CD4-positive, alpha-beta T cell treated with Interleukin-17A for 4 hours (primary cell): ENCODE measurements around the gene SPATA3.

Experiments
- DNase-seq: peaks from one replicate; pipeline ENCODE4 v3.0.0-alpha.2; 2020; ENCODE audit warnings: mixed read lengths

The SPATA3 gene

GRCh38 chr2:231032575-231033140 lies 36.7 kb downstream of the SPATA3 start:
- DNase-seq = no peak

GRCh38 chr2:231033147-231034132 lies 37.5 kb downstream of the SPATA3 start:
- DNase-seq = no peak

DNA sequence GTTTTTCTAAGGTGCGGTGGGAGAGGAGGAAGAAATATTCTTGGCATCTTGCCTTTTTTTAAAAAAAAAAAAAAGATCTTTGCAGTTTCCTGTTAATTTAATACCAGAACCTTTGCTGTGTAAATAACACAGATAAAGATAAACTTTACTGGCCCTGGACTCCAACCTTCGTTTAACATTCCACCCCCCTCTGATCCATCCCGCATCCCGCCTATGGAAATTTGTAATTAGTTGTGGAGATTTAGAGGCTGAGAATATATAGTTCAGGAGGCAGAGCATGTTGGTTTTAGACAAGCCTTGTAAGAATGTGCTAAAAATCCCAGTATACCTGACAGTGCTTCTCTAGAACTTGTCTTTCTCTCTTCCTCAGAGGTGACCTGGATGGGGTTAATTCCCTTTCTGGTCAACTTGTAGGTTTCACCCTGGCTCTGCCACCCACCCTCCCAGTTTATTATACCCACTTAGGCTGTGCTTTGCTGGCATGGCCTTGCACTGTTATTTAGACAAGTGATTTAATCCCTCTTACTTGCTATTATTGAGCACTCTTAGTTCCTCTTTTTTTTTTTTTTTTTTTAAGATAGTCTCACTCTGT lies 38.5 kb downstream of the SPATA3 start:
- DNase-seq = no peak

DNA sequence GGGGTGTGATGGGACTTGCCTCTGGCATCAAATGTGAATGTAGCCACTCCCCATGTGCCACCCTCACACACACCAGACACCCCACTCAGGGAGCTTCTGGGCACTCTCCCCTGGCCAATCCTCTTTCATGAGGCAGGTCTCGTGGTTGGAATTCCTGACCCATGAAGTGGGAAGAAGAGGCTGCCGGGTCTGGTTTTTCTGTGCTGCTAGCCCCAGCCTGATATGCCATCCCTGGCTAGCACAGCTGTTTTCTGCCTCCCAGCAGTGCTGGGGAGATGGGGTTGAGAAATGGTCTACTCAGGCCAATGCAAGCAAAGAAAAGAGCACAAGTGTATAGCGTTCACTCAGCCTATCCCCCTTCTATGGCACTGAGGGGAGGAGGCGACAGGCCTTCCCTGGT lies 40.2 kb downstream of the SPATA3 start:
- no peak for DNase-seq

- DNase-seq = no peak
Observed at GRCh38 chr2:231036578-231037106, 40.7 kb downstream of the SPATA3 start.

DNA sequence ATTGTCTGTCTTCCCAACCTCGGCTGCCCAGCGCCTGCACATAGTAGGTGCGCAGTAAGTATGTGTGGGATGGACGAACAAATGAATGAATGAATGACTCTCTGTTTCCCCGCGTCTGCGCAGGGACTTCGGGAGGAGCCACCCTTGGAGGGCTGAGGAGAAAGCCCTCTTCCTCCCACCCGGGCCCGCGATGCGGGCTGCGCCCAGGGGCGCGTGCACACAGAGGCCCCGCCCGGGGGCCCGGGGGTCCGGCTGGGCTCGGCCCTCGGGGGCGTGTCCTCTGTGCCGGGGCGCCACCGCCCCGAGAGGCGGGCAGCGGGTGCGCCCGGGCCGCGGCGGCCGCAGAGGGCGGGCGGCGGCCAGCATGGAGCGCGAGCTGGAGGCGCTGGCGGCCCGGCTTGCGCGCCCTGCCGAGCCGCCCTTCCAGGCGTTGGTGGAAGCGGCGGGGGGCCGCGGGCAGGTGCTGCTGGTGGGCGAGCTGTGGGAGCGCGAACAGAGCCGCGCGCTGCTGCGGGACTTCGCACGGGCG lies 41.3 kb downstream of the SPATA3 start, which contains the start of gene C2orf72:
C2orf72 (plus strand) TSS at position 322 of the 529 bp plus-strand sequence; CDS start at position 365, 43 bp downstream.
- no peak for DNase-seq

- no peak for DNase-seq
Observed at GRCh38 chr2:231037731-231038482, 42.0 kb downstream of the SPATA3 start.

GRCh38 chr2:231038483-231039293 lies 42.8 kb downstream of the SPATA3 start:
- DNase-seq = no peak

DNA sequence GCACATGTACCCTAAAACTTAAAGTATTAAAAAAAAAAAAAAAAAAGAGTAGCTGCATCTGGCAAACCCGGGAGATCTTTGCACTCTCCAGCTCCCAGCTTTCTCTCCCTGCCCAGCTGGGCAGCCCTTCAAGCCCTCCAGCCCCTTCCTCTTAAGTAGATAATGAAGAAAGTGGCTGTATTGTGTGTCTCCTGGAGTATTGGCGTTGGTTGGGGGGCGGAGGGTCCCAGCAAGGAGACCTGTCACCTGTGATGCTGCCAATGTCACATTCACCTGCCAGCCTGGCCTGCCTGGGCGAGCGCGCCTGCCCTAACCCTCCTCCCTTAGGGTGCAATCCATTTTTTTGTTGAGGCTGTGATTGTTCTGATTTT lies 43.4 kb downstream of the SPATA3 start:
- DNase-seq = no peak

DNA sequence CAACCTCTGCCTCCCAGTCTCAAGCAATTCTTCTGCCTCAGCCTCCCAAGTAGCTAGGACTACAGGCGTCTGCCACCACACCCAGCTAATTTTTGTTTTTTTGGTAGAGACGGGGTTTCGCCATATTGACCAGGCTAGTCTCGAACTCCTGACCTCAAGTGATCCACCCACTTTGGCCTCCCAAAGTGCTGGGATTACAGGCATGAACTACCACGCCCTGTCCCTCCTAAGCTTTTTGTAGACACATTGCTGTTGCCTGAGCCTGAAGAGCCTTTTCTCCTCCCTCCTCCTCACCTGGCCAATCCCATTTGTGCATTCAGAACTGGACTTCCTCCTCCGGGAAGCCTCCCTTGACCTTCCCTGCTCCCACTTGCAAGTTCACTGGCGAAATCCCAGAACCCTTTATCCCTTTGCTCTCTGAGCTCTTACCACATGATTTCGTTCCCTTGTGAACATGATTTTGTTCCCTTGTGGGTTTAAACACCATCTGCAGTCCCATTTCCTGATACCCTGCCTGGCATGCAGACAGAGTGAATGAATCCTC lies 44.0 kb downstream of the SPATA3 start:
- DNase-seq = no peak

- no peak for DNase-seq
Observed at GRCh38 chr2:231041061-231041689, 45.3 kb downstream of the SPATA3 start.

GRCh38 chr2:231043796-231044195 lies 47.9 kb downstream of the SPATA3 start:
- no peak for DNase-seq

DNA sequence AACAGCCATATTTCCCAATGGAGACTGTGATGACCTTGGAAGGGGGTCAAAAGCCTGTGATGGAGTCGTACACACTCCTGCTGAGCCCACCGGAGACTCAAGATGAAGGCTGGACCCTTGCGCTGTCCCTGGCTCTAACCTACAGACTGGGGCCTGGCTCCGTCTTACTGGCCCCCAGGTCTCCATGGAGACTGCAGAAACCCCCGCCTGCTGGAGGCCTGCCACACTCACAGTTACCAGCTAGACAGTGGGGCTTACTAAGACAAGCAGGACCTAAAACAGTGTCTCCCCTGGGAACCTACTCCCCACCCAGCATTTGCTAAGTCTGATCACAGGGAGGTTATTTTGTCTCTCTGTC lies 51.0 kb downstream of the SPATA3 start:
- DNase-seq = no peak

DNA sequence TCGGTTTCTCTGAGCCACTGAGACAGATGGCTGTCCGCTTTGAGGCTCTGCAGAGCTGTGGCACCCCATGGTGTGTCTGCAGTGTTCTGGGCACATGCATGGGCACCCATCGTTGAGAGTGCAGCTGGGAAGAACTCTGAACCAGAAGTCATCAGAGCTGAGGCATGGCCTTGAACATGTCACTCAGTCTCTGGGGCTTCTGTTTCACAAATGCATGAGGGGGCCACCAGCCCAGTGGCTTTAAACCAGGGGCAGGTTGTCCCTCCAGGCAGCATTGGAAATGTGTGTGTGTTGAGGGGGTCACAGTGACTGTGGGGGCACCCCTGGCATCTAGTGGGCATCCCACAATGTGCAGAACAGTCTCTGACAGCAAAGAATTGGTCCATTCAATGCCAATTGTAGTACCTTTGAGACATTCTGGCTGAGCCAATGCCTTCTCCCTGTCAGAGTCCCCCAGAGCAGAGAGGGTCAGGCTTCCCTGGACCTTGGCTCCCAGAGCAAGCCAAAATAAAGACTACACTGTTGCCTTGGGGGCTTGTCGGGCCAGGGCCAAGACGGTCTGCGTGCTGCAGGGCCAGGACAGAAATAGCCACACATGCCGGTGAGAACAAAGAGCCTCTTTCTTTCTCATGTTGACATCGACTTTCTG lies 51.5 kb downstream of the SPATA3 start:
- DNase-seq = no peak

DNA sequence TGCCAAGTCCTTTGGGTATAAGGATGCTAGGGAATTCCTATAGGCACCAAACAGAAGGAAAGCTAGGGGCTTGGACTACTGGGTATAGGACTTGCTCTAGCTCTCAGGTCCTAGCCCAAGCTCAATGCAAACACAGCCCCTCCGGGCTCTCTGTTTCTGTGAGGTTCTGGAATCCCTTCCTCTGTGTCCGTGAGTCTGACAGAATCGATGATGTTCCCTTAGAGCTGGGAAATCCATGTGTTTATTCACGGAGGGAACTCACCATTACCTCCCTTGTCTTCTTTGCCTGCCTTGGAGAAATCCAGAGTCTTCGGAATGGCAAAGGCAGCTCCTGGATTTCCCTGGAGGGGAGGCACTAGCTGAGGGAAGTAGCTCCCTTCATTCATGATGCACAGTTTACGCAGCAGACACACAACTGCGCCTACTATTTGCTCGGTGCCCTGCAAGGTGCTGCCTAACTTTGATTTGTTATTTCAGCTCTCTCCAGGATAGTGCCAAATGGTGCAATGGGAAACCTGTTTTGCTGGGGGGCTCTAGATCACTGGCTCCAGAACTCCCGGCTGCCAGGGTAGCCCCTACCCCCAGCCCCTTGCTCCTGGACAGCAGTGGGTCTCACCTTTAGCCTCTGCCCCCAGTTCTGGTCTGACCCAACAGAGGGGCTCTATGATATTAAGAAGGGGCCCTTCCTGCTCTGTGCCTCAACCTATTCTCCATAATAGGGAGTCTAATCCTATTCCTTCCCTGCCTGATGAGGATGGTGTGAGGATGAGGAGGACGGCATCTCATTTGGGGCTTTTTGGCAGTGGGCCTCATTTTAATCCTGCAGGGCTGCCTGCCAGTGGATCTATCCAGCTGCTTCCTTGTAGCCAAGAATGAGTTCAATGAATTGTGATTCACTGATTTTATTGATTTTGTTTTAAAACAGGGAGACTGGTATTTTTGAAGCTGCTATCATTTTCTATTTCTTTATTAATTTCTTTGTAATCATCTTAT lies 52.3 kb downstream of the SPATA3 start:
- no peak for DNase-seq

- no peak for DNase-seq
Observed at GRCh38 chr2:231049286-231050017, 53.5 kb downstream of the SPATA3 start.

- no peak for DNase-seq
Observed at GRCh38 chr2:231050018-231050901, 54.3 kb downstream of the SPATA3 start.
